Astrocyte (in vitro differentiated cells and primary cell): ENCODE results near the gene CCDC74A.

ENCODE experiments used
- EZH2 ChIP-seq: IDR thresholded peaks from 2 replicates; pipeline ENCODE4 v1.6.1; 2012; ENCODE audit warnings: mild to moderate bottlenecking, low read length, inconsistent platforms; ENCODE audit not compliant: insufficient read depth
- TF ChIP-seq, protein P1 (sequence below): IDR thresholded peaks from 2 replicates; pipeline ENCODE4 v1.5.1; 2011; ENCODE audit warnings: low read depth, mild to moderate bottlenecking, inconsistent platforms, low read length, moderate library complexity; ENCODE audit not compliant: insufficient read depth

DNA sequence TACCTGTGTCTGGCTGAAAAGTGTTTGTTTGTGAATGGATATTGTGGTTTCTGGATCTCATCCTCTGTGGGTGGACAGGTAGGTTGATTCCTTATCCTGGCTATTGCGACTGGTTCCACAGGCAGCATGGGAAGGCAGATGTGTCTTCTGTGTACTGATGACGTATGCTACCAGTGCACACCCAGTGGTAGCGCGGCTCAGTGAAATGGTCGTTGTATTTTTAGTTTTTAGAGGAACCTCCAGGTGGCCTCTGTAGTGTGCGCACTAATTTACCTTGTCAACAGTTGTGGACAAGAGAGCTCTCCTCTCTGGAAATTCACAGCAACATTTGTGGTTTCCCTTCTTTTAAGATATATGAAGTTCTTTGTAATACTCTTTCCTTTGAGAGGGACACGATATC is 52.5 kb downstream of the CCDC74A start:
- TF ChIP-seq, protein P1, sequence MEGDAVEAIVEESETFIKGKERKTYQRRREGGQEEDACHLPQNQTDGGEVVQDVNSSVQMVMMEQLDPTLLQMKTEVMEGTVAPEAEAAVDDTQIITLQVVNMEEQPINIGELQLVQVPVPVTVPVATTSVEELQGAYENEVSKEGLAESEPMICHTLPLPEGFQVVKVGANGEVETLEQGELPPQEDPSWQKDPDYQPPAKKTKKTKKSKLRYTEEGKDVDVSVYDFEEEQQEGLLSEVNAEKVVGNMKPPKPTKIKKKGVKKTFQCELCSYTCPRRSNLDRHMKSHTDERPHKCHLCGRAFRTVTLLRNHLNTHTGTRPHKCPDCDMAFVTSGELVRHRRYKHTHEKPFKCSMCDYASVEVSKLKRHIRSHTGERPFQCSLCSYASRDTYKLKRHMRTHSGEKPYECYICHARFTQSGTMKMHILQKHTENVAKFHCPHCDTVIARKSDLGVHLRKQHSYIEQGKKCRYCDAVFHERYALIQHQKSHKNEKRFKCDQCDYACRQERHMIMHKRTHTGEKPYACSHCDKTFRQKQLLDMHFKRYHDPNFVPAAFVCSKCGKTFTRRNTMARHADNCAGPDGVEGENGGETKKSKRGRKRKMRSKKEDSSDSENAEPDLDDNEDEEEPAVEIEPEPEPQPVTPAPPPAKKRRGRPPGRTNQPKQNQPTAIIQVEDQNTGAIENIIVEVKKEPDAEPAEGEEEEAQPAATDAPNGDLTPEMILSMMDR = no peak
- TF ChIP-seq EZH2 = no peak
